ENCODE measurements around the gene HDAC4. TPM values are rescaled to one million over a fixed set of nuclear protein-coding genes. Genes with fewer than 3 reads are reported as not detected.

Gene HDAC4
- polyA plus RNA-seq, 1 experiment: 8.9 TPM

DNA sequence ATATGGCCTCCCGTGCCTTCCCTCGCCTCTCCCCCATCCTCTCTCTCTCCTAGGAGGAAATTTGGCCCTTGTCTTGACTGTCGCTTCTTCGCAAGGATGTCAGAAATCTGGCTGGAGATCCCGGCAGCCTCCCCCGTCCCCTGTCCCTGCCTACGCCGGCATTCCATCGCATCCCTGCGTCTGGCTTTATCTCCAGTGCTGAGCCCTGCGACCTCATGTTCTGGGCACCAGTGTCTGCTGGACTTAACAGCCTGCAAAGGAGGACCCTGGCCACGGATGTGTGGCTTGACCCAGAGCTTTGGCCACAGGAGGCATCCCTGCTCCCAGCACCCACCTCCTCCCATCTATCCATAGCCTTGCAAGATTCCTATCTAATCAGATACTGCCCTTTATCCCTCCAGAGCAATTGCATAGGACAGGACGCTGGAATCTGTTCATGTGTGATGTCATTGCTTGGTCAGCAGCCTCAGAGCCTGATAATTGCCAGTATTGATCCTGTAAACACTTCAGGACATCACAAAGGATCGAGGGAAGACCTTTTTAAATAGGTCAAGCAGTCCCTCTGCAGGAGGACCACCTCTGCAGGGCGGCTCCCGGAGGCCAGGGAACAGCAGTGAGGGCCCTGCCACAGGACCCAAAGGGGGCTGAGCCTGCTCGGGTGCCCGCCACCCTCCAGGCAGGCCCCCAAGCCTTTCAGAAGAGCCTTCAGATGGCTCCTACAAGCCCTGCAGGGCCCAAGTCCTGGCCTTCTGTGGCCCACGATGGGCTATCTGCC is 384.7 kb downstream of the HDAC4 start:
- Histone ChIP-seq H3K27me3 (ENCODE audit: control insufficient read depth, insufficient read depth, low read length) (peaks cover 50% of the 10 kb centered on the region), H3K9me3 (ENCODE audit: control insufficient read depth, insufficient read depth, low read length) (peaks cover 3% of the 10 kb centered on the region; the same call in 1 of the 2 replicates), H3K4me3 (ENCODE audit: low read depth, low read length) (no peak overlapping the region), H3K27ac (ENCODE audit: low read depth, low read length) (no peak overlapping the region)
- ChIA-PET POLR2A (no interaction called here), CTCF (no interaction called here)
- TF ChIP-seq, protein P1, sequence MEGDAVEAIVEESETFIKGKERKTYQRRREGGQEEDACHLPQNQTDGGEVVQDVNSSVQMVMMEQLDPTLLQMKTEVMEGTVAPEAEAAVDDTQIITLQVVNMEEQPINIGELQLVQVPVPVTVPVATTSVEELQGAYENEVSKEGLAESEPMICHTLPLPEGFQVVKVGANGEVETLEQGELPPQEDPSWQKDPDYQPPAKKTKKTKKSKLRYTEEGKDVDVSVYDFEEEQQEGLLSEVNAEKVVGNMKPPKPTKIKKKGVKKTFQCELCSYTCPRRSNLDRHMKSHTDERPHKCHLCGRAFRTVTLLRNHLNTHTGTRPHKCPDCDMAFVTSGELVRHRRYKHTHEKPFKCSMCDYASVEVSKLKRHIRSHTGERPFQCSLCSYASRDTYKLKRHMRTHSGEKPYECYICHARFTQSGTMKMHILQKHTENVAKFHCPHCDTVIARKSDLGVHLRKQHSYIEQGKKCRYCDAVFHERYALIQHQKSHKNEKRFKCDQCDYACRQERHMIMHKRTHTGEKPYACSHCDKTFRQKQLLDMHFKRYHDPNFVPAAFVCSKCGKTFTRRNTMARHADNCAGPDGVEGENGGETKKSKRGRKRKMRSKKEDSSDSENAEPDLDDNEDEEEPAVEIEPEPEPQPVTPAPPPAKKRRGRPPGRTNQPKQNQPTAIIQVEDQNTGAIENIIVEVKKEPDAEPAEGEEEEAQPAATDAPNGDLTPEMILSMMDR (IDR thresholded peaks at IDR 0.05; ENCODE audit: low read depth, low read length): no peak
- DNase-seq (ENCODE audit: low read depth, low spot score): no peak

GRCh38 chr2:239015218-239015900 is 385.5 kb downstream of the HDAC4 start:
- Histone ChIP-seq H3K4me3 (ENCODE audit: low read depth, low read length) (no peak overlapping the region), H3K9me3 (ENCODE audit: control insufficient read depth, insufficient read depth, low read length) (peaks cover 3% of the 10 kb centered on the region; the same call in 1 of the 2 replicates), H3K27me3 (ENCODE audit: control insufficient read depth, insufficient read depth, low read length) (peaks cover 46% of the 10 kb centered on the region), H3K27ac (ENCODE audit: low read depth, low read length) (no peak overlapping the region)
- no peak for DNase-seq (ENCODE audit: low read depth, low spot score)
- ChIA-PET CTCF (interaction anchor here (1.0 kb wide), 1 partner anchor 12 kb away, joined by 4 read pairs; no protein-coding TSS in a partner anchor), POLR2A (no interaction called here)
- TF ChIP-seq, protein P1 (IDR thresholded peaks at IDR 0.05; ENCODE audit: low read depth, low read length): no peak

- TF ChIP-seq, protein P1 (IDR thresholded peaks at IDR 0.05; ENCODE audit: low read depth, low read length): no peak
- CTCF ChIA-PET: interaction anchor here (1.0 kb wide), 1 partner anchor 11 kb away, joined by 4 read pairs; no protein-coding TSS in a partner anchor
- H3K27me3 ChIP-seq (ENCODE audit: control insufficient read depth, insufficient read depth, low read length): peaks cover 38% of the 10 kb centered on the region
- DNase-seq (ENCODE audit: low read depth, low spot score): no peak
- POLR2A ChIA-PET: no interaction called here
- H3K9me3 ChIP-seq (ENCODE audit: control insufficient read depth, insufficient read depth, low read length): peaks cover 3% of the 10 kb centered on the region; the same call in 1 of the 2 replicates
- H3K27ac ChIP-seq (ENCODE audit: low read depth, low read length): no peak overlapping the region
- no peak overlapping the region for H3K4me3 ChIP-seq (ENCODE audit: low read depth, low read length)
These were observed 386.2 kb downstream of the HDAC4 start for GRCh38 chr2:239014458-239015217.

DNA sequence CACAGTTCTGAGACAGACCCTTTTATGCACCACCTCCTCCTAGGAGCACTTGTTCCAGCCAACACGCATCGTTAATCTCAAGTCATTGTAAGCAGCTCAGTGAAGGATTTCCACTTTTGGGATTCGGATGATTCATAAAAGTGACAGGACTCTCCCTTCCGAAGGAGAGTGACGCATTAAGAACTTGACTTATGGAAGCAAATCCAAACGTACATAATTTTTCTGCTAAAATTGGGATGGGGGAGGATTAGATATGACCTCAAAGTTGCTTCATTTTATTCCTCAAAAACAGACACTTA is 387.2 kb downstream of the HDAC4 start:
- TF ChIP-seq, protein P1 (IDR thresholded peaks at IDR 0.05; ENCODE audit: low read depth, low read length): no peak
- DNase-seq (ENCODE audit: low read depth, low spot score): no peak
- POLR2A ChIA-PET: no interaction called here

More for the DNA sequence above, 387.2 kb downstream of the HDAC4 start:
- Histone ChIP-seq H3K9me3 (ENCODE audit: control insufficient read depth, insufficient read depth, low read length) (no peaks in the 10 kb centered on the region; the same call in 1 of the 2 replicates), H3K27ac (ENCODE audit: low read depth, low read length) (no peak overlapping the region), H3K27me3 (ENCODE audit: control insufficient read depth, insufficient read depth, low read length) (peaks cover 46% of the 10 kb centered on the region), H3K4me3 (ENCODE audit: low read depth, low read length) (no peak overlapping the region)
- CTCF ChIA-PET: no interaction called here

All from AG04450 (cell line).